AG04450 (cell line): Measurements from ENCODE around the gene TNN. TPM values are rescaled to one million over a fixed set of nuclear protein-coding genes. Genes with fewer than 3 reads are reported as not detected.

ENCODE experiments used
- CTCF ChIA-PET: fragments of 300-600, 350-600 bp; formaldehyde crosslinking; extraction: SDS; loops from one replicate; lab custom pipeline; 2022; ENCODE audit warnings: antibody characterized with exemption, inconsistent platforms; lab: Charles Lee
- POLR2A ChIA-PET: fragments of 350-600 bp; formaldehyde crosslinking; extraction: SDS; loops from one replicate; lab custom pipeline; 2021; ENCODE audit warnings: antibody characterized with exemption, inconsistent platforms; lab: Yijun Ruan, JAX
- DNase-seq: peaks from one replicate; pipeline ENCODE4 v3.0.0-alpha.2; 2011; ENCODE audit warnings: low read depth, low spot score
- H3K27ac ChIP-seq: one replicate; pipeline ENCODE4 v1.5.1; 2012; ENCODE audit warnings: low read depth, low read length, control low read depth
- H3K27me3 ChIP-seq: one replicate; pipeline ENCODE4 v1.6.0; 2012; ENCODE audit warnings: low read length; ENCODE audit not compliant: control insufficient read depth, insufficient read depth
- H3K4me3 ChIP-seq: 2 replicates; pipeline ENCODE4 v1.5.1; 2011; ENCODE audit warnings: mild to moderate bottlenecking, low read depth, low read length, control low read depth
- H3K9me3 ChIP-seq: 2 replicates; pipeline ENCODE4 v1.5.1; 2012; ENCODE audit warnings: low read length; ENCODE audit not compliant: control insufficient read depth, insufficient read depth
- polyA plus RNA-seq: library from polyadenylated mRNA; depleted of rRNA; stranded (reverse); fragments of >200 nt; gene quantifications from 2 replicates; pipeline ENCODE4 v1.2.3, GENCODE V29; 2011
- TF ChIP-seq, protein P1 (sequence below): IDR thresholded peaks from 2 replicates; pipeline ENCODE4 v1.5.1; 2011; ENCODE audit warnings: low read depth, low read length, control low read depth, inconsistent platforms

The TNN gene
- polyA plus RNA-seq, 1 experiment, result not detected

DNA sequence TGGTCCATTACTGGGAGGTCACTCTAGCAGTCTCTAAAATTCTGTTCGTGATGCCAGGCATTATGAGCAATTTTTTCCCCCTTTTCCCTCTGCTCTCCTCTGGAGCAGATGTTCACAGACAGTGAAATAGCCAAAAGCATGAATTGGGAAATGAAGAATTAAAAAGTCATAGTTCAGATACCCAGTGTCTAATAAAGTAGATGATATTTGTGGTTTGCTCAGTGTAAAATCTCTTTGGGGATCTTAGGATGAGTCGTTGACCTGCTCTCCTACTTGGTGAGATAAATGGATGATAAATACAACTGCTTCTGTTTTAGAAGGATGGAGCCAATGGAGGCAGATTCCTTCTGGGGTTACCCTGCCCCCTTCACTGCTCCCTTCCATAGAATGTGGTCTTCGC is 68.6 kb downstream of the TNN start:
- Histone ChIP-seq H3K9me3 (no peaks in the 10 kb centered on the region), H3K4me3 (no peak overlapping the region), H3K27ac (no peak overlapping the region), H3K27me3 (no peaks in the 10 kb centered on the region)
- ChIA-PET CTCF (interaction anchor here (1.0 to 1.2 kb wide), 2 partner anchors 16 to 19 kb away, joined by 3 read pairs; no protein-coding TSS in a partner anchor), POLR2A (no interaction called here)
- TF ChIP-seq, protein P1, sequence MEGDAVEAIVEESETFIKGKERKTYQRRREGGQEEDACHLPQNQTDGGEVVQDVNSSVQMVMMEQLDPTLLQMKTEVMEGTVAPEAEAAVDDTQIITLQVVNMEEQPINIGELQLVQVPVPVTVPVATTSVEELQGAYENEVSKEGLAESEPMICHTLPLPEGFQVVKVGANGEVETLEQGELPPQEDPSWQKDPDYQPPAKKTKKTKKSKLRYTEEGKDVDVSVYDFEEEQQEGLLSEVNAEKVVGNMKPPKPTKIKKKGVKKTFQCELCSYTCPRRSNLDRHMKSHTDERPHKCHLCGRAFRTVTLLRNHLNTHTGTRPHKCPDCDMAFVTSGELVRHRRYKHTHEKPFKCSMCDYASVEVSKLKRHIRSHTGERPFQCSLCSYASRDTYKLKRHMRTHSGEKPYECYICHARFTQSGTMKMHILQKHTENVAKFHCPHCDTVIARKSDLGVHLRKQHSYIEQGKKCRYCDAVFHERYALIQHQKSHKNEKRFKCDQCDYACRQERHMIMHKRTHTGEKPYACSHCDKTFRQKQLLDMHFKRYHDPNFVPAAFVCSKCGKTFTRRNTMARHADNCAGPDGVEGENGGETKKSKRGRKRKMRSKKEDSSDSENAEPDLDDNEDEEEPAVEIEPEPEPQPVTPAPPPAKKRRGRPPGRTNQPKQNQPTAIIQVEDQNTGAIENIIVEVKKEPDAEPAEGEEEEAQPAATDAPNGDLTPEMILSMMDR, result no peak
- DNase-seq, result no peak

DNA sequence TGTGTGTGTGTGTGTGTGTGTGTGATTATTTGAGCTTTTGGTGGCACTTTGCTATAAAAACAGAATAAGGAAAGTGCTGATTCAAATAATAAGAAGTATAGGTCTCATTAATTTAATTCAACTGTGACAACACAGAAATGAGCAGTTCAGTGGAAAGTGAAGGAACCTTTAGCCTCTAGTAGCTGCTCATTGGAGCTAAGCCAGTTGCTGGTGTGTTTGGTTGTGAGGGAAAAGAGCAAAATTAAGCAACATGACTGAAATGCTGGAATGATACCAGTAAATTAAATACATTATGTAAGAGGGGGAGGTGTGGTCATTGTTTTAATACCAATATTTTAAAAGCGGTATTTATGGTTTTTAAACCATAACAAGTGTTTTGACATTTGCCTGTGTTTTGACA is 69.7 kb downstream of the TNN start:
- H3K27me3 ChIP-seq, result no peaks in the 10 kb centered on the region
- ChIA-PET POLR2A (no interaction called here), CTCF (interaction anchor here (1.0 kb wide), 1 partner anchor 9 kb away, joined by 3 read pairs; no protein-coding TSS in a partner anchor)
- no peak overlapping the region for H3K4me3 ChIP-seq
- no peak for DNase-seq
- no peak overlapping the region for H3K27ac ChIP-seq
- no peaks in the 10 kb centered on the region for H3K9me3 ChIP-seq
- TF ChIP-seq, protein P1, result no peak

DNA sequence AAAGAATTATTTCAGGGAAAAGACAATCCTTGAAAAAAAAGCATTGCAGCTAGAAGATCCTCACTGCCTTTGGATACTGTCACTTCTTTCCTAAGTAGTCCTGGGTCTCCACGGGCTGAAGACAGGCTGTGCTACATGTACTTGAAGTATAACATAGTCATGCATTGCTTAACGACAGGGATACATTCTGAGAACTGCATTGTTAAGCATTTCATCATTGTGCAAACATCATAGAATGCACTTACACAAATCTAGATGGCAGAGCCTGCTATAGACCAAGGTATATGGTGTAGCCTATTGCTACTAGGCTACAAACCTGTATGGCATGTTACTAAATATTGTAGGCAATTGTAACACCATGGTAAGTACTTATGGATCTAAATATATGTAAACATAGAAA is 70.9 kb downstream of the TNN start:
- no peak for DNase-seq
- TF ChIP-seq, protein P1, result no peak
- H3K9me3 ChIP-seq, result no peaks in the 10 kb centered on the region
- H3K4me3 ChIP-seq, result no peak overlapping the region
- ChIA-PET POLR2A (no interaction called here), CTCF (interaction anchor here (2.9 kb wide), 1 partner anchor 14 kb away, joined by 28 read pairs; no protein-coding TSS in a partner anchor)
- H3K27ac ChIP-seq, result no peak overlapping the region
- H3K27me3 ChIP-seq, result no peaks in the 10 kb centered on the region

DNA sequence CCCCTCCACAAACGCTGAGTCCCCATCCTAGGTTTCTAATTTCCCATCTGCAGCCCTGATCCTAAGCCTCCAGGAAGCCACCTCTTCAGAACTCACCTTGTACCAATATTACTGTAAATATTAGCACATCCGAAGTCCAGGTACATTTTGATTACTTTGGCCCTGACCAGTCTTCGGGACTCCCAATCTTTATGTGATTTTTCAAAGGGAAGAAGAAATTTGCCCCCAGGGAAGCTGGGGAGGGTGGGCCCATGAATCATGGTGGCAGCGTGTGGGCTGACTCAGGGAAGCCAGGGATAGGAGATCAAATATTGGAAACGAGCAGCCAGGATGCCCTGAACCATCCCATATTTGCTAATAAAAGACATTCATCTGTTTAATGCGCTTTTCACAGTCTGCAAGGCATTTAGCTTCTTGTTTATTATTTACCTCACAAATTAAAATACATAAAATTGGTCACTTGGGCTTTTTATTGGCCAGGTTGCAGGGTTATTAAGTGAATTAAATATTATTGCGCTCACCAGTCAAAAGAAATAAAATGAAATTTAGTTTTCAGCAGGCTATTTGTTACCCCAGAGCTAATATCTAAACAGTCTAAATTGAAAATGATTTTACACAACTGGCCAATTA is 78.4 kb downstream of the TNN start:
- H3K27me3 ChIP-seq, result no peaks in the 10 kb centered on the region
- CTCF ChIA-PET, result interaction anchor here (0.6 to 5.0 kb wide), 28 partner anchors 8 to 1735 kb away, joined by 3 to 26 read pairs (median 4); no protein-coding TSS in a partner anchor
- TF ChIP-seq, protein P1, result no peak
- POLR2A ChIA-PET, result no interaction called here
- no peak overlapping the region for H3K4me3 ChIP-seq
- H3K27ac ChIP-seq, result no peak overlapping the region
- DNase-seq, result no peak
- H3K9me3 ChIP-seq, result no peaks in the 10 kb centered on the region

DNA sequence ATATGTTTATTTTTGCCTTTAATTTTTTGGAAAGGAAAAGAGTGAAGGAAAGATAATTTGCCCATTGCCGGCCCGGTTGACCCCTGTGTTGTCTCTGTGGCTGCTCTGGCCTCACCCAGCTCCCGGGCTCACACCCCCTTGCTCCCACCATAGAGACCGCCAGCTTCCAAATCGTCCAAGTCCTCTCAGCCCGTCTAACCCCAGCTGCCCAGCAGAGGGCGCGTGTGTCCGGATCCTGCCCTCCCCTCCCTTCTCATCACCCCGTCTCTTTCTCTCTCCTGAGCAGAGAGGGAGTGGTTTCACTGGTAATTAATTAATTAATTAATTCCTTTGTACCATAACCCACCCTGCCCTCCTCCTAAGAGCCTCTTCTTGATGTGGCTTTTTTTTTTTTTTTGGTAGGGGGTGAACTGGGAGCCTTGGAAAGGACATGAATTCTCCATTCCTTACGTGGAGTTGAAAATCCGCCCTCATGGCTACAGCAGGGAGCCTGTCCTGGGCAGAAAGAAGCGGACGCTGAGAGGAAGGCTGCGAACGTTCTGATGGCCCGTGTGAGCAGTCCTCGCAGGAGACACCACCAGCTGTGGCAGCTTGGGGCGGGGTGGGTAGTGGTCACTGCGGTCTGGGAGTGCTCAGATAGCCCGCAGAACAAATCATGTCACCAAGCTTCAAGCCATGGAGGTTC is 79.0 kb downstream of the TNN start:
- Histone ChIP-seq H3K27me3 (peaks cover 4% of the 10 kb centered on the region), H3K9me3 (no peaks in the 10 kb centered on the region), H3K27ac (no peak overlapping the region), H3K4me3 (no peak overlapping the region)
- ChIA-PET CTCF (interaction anchor here (0.6 to 5.0 kb wide), 24 partner anchors 9 to 1734 kb away, joined by 3 to 26 read pairs (median 4); no protein-coding TSS in a partner anchor), POLR2A (no interaction called here)
- TF ChIP-seq, protein P1, result peak; percentile 88
- DNase-seq, result no peak
